GM12801 (cell line): ENCODE results near the gene PDZD2.

Experiments
- TF ChIP-seq, protein P1 (sequence below): IDR thresholded peaks from one replicate; pipeline ENCODE4 v1.5.1; 2011; ENCODE audit warnings: control low read depth; ENCODE audit not compliant: insufficient read length; ENCODE audit errors: extremely low read depth

Gene PDZD2

GRCh38 chr5:31722111-31722510, 83.2 kb downstream of the PDZD2 start:
- TF ChIP-seq, protein P1, sequence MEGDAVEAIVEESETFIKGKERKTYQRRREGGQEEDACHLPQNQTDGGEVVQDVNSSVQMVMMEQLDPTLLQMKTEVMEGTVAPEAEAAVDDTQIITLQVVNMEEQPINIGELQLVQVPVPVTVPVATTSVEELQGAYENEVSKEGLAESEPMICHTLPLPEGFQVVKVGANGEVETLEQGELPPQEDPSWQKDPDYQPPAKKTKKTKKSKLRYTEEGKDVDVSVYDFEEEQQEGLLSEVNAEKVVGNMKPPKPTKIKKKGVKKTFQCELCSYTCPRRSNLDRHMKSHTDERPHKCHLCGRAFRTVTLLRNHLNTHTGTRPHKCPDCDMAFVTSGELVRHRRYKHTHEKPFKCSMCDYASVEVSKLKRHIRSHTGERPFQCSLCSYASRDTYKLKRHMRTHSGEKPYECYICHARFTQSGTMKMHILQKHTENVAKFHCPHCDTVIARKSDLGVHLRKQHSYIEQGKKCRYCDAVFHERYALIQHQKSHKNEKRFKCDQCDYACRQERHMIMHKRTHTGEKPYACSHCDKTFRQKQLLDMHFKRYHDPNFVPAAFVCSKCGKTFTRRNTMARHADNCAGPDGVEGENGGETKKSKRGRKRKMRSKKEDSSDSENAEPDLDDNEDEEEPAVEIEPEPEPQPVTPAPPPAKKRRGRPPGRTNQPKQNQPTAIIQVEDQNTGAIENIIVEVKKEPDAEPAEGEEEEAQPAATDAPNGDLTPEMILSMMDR, result no peak

DNA sequence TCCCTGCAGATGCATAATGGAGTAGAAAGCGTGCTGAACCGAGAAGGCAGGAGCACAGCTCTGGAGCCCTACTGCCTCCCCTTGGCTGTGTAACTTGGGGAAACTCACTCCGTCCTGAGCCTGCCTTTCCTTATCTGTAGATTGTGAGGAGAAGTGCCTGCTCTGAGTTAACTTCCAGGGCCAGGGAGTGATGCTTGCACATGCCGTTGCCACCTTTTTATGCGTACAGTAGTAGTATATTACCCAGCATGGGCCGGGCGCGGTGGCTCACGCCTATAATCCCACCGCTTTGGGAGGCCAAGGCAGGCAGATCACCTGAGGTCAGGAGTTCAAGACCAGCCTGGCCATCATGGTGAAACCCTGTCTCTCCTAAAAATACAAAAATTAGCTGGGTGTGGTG, 87.1 kb downstream of the PDZD2 start:
- TF ChIP-seq, protein P1, result no peak

DNA sequence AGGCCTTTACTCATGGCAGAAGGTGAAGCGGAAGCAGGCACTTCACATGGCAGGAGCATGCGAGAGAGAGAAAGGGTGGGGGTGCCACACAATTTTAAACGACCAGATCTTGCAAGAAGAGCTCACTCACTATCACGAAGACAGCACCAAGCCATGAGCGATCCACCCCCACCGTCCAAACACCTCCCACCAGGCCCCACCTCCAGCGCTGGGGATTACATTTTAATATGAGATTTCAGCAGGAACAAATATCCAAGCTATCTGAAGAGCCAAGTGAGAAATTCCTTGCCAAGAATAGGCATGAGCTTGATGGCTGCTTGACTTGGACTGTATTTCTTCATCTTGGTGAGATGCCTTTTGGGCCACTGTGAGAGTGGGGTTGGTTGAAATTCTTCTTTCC, 88.0 kb downstream of the PDZD2 start:
- TF ChIP-seq, protein P1, result no peak

- TF ChIP-seq, protein P1, result no peak
Observed at GRCh38 chr5:31728039-31728438, 89.1 kb downstream of the PDZD2 start.

GRCh38 chr5:31730139-31730538, 91.2 kb downstream of the PDZD2 start:
- TF ChIP-seq, protein P1, result no peak

GRCh38 chr5:31731016-31731415, 92.1 kb downstream of the PDZD2 start:
- TF ChIP-seq, protein P1, result no peak

DNA sequence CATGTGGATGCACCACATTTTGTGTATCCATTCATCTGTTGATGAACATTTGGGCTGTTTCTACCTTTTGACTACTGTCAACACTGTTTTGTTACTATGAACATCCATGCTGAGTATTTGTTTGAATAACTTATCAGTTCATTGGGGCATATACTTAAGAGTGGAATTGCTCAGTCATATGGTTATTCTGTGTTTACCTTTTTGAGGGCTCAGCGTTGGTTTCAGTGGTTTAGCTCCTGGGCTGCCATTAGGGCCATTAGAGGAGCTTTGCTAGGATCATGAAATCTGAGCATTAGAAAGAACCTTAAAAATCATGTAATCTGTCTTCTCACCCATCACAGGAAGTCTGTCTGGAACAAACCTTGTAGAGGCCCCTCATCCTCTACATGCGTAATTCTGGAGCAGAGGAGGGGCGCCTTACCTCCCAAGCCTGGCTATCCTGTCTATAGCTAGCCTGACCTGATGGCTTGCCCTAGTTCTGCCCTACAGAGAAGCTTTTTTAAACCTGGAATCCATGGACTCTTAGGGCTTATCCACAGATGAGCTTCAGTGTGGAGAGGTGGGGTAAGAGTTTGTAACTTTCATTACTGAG, 92.9 kb downstream of the PDZD2 start:
- TF ChIP-seq, protein P1, result no peak
